HG02840 (cell line): ENCODE measurements around the gene CCDC15.
"Not testable (repeated sequence)": the region's sequence is repeated elsewhere in the genome, so short reads cannot be mapped to it uniquely, and the experiment has no call there.

Experiments
- ATAC-seq: cut with Tn5 transposase; IDR thresholded peaks from one replicate; pipeline ENCODE4 v1.9.1; 2021; ENCODE audit warnings: mild to moderate bottlenecking, moderate library complexity, moderate number of reproducible peaks; ENCODE audit not compliant: unreplicated experiment, low FRiP score

The CCDC15 gene

DNA sequence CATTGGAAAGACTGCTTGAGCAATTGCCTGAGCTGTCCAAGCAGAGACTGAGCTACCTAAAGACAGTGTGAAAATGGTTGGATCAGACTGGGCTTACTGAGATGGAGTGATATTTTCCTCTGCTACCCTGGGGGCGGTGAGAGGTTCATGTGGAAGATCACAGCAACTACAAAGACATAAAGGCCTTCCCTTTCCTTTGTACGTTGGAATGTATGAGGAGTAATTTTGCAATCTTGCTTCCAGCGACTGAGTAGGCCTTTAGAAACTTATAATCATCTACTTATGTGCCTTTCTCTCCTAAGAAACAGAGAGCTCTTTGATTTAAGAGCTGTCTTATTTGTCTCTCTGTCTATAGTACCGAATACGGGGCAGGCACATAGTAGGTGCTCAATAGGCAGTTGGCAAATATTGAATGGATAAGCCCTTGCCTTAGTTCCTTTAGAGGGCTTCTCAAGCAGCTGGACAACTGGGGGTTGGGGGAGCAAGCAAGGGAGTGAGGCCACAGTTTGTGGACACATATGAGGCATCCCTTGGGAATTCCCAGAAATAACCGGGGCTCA, 15.7 kb upstream of the CCDC15 start:
- no peak for ATAC-seq

DNA sequence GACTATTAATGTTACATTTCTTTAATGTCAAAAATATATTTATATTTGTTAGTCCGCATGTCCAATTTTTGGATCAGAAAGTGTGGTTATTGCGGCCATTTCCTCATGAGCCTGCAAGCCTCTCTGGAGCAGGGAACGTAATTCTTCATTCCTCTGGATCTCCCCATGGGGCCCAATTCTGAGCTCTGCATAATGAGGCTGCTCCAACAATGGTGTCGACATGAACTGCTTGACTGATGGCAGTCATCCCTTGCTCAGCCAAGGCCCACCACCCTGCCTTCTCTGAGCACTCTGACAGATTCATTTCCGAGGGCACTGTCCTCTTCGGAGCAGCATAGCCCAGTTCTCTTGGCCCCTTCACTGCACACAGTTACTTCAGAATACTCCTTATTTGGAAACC, 15.0 kb upstream of the CCDC15 start:
- ATAC-seq = no peak

GRCh38 chr11:124941703-124942102, 12.3 kb upstream of the CCDC15 start:
- ATAC-seq = no peak

DNA sequence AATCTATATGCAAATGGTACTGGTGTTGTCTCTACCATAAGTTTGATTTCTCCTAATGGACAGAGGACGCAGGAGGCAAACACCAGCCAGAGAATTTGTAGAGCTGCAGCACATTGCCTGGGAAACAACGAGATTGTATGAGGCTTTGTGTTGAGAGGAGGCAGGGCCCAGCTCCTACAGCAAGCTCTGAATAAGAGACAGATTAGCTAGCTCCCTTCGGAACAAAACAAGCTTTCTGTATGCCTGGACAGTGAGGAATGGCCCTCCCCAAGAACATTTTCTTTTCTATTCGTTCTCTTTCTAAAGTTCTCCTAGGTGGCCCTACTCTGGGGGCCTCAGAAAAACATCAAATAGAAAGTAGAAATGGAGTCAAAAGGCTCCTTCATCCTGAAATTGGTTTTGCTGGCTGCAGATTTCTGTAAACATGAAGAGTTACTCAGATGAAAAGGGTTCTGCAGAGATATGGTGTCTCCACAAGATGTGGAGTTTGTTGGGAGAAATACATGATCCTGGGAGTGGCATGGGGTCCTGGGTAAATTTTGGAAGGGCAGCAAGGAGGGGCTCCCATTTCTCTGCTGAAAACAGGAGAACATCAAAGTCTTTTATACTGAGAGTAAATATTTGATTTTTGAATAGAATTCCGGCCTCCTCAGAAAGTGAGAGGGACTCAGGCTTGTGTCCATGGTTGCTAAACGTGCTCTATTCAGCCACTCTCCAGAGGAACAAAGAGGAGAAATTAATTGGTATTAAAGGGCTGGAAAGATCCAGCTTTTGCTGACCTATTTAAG, 11.3 kb upstream of the CCDC15 start:
- no peak for ATAC-seq

DNA sequence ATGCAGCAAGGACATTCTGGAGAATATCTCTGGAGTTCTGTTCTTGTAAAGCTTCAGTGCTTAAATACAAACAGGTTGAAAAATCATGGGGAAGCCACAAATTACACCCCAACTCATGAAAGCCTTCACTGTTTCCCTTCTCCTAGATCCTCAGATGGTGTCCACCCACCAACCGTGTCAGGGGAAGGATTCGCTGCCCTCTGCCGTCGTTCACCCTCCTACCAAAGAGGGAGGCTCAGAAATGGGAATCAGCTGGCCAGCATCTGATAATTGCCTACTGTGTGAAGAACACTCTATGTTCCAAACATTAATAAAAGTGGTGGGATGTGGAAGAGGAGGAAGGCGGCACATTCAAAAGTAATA, 10.8 kb upstream of the CCDC15 start:
- ATAC-seq = no peak

GRCh38 chr11:124943741-124944140, 10.3 kb upstream of the CCDC15 start:
- no peak for ATAC-seq

- no peak for ATAC-seq
Measured at GRCh38 chr11:124944565-124944964, 9.4 kb upstream of the CCDC15 start.

GRCh38 chr11:124945826-124946225, 8.2 kb upstream of the CCDC15 start:
- no peak for ATAC-seq

- ATAC-seq = no peak
Measured at GRCh38 chr11:124946735-124947141, 7.3 kb upstream of the CCDC15 start.

DNA sequence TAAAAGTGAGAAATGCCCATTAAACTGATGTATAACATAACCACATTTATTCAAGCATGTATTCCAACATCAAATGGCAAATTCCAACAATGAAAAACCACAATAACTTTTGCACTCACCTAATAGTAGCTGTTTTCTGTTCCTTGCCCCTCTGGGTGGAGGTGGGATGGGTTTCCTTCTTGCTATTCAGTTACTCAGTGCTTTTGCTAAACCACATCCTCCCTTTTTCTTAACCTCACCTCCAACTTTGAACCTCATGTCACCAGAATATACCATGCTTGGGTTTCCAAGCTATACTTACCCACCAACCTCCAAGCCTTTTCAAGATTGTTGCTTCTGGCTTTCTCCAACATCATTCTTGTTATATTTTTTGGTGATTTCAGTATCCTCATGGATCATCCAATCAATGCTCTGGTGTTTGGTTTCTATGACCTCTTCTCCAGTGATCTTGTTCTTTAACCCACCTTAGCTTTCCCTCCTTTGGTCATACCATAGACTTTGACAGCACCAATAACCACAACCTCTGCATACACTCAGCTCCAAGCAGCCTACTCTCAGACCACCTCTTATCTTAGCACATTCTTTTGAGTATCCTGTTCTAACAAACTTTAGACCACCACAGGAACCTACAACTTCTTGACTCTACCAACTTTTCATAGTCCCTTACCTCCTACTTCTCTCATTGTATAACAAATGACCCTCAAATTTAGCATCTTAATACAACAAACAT, 3.2 kb upstream of the CCDC15 start:
- no peak for ATAC-seq

- ATAC-seq = no peak
Measured at GRCh38 chr11:124951341-124951740, 2.7 kb upstream of the CCDC15 start.

- no peak for ATAC-seq
Measured at GRCh38 chr11:124954590-124954955, 571 bp downstream of the CCDC15 start.

DNA sequence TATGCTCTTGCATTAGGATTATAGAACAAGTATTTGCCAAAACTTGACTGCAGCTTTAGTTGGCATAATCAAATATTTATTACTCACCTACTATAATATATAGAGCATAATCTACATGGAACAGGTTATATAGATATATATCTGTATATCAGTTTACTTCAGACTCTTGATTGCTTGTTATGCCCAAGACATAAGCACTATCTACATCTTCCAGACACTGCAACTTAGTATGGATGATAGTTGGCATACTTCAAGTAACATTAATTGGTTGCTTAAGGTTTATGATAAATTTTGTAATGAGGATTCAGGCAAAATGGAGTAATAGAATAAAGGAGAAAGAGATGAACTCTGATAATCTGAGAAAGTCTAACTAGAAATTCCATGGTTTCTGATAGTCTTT, 1.0 kb downstream of the CCDC15 start:
- no peak for ATAC-seq

DNA sequence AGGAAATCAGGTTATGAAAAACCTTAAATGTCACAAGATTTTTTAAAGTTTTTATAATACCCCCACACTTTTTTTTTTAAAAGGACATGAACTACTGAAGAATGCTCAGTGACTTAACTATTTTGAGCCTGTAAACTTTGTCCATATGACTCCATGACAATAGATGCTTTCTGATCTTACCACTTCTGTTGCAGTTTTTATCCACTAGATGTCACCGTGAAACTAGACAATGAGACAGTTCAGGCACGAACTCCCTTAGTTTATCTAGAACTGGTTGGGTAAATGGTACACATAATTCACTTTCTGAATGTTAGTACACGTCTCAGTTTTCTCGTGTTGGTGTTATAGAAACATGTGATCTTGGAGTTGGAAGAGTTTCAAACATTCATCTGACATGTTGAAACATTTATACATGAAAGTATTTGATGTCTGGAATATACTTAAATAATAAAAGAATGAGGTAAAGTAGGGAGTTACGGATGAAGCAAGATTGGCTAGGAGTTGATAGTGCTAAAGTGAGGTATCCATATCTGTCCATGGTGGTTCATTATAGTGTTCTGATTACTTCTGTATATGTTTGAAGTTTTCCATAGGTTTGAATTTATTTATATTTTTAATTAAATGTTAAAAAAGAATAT, 8.1 kb downstream of the CCDC15 start:
- ATAC-seq = peak; percentile 84

DNA sequence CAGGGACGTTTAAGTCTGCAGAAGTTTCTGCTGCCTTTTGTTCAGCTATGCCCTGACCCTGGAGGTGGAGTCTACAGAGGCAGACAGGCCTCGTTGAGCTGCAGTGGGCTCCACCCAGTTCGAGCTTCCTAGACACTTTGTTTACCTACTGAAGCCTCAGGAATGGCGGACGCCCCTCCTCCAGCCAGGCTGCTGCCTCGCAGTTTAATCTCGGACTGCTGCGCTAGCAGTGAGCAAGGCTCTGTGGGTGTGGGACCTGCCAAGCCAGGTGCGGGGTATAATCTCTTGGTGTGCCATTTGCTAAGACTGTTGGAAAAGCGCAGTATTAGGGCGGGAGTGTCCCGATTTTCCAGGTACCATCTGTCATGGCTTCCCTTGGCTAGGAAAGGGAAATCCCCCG, 14.2 kb downstream of the CCDC15 start:
- not testable (repeated sequence) for ATAC-seq

- ATAC-seq = no peak
Measured at GRCh38 chr11:124970925-124971324, 16.9 kb downstream of the CCDC15 start.

DNA sequence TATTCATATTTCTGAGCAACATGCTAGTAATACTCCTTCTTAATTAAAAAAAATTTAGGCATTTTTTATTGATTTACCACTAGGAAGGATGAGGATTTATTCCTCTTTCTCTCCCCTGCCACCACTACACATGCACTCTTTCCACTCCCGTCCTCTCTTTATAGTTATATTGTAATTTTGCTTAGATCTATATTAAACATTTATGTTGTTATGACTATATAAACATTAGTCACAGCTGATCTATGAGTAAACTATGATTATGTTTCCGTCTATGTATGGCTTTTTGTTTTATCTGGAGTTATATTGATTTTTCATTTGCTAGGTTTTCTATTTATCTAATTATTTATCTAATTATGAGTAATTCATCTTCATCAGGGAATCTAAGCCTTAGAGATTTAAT, 17.8 kb downstream of the CCDC15 start:
- no peak for ATAC-seq

GRCh38 chr11:124976531-124976930, 22.5 kb downstream of the CCDC15 start:
- no peak for ATAC-seq

DNA sequence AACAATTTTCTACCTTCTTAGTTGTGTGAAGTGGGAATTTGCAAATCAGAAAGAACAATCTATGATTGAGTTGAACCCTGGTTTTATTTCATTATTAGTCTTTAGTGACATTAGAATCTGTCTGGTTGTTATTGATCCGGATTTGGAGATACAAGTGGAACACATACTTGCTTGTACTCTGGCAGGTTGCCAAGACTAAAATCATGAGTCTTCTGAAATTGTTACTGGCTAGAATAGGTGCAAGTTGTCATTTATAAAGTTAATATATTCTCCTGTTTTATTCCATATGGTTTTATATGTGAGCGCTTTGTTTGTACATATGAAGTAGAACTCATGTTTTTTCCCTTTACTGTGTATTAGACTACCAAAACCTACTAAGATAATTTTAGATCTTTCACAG, 23.0 kb downstream of the CCDC15 start:
- no peak for ATAC-seq

- no peak for ATAC-seq
Measured at GRCh38 chr11:124978316-124978715, 24.3 kb downstream of the CCDC15 start.

- ATAC-seq = no peak
Measured at GRCh38 chr11:124982043-124982442, 28.0 kb downstream of the CCDC15 start.
